HG03575 (cell line): ENCODE data around the gene COG5.
A peak's percentile ranks its signal among the peaks of the same experiment; 100 is the strongest.
"Not testable (repeated sequence)": the region's sequence is repeated elsewhere in the genome, so short reads cannot be mapped to it uniquely, and the experiment has no call there.

Experiments used
- ATAC-seq: cut with Tn5 transposase; IDR thresholded peaks from one replicate; pipeline ENCODE4 v1.9.1; 2021; ENCODE audit not compliant: unreplicated experiment, insufficient number of reproducible peaks, low FRiP score; ENCODE audit errors: extremely low read depth

Gene COG5

DNA sequence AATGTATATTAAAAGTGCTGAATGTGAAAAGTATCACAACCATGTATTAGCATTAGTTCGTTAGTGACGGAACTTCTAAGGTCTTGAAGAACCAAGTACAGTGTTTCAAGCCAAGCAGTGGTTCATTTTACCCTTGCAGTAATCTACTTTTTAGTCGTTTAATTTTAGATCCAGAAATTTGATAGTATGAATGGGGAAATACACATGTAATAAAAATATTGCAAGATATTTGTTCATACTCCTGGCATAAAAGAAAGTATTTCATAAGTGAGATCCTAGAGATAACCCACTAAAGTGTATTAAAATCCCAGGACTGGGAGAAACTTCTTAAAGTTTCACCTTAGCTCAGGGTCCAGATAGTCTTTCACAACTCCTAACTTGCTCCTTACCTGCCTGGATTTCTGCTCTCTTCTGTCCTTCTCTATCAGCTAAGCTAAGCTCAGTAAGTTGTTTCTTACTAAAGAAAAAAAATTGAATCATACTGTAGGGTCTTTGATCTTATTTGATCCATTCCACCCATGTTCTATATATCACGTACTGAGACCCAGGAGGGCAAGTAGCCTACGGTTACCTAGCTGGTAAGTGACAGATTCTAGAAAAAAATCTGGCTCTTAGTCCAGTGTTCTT lies 17.8 kb upstream of the COG5 start:
- no peak for ATAC-seq

GRCh38 chr7:107580716-107581383 lies 17.1 kb upstream of the COG5 start:
- ATAC-seq = no peak

GRCh38 chr7:107579885-107580715 lies 16.4 kb upstream of the COG5 start, which contains the start of gene BCAP29:
BCAP29 (plus strand) TSS chr7:107580246; CDS start chr7:107580773, 527 bp downstream.
- ATAC-seq = no peak

DNA sequence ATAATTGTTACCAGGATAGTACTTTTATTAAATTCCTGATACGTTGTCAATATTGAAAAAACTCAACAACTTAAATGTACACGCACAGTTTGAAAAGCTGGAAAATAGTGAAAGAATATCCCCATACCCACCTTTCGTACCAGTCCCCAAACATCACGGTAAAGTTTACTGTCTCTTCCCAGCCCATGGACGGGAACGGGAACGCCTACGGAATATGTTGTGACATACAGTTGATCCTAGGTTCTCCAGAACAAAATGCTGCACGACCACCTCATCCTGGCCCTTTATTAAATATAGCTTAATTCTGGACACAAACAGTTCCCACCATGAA lies 15.8 kb upstream of the COG5 start:
- ATAC-seq = no peak

DNA sequence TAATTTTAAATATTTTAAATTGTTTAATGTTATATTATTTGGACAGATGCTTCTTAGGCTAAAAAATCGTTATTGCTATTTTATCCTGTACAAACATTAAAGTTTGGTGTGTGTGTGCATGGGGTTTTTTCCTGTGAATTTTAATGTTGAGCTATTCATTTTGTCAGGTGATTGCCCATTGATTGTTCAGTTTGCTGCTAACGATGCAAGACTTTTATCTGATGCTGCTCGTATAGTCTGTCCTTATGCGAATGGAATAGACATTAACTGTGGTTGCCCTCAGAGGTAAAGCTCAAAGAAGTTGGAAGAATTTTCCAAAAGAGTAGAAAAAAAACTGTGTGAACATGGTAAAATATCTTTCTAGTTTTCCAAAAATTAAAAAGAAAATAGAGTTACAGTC lies 9.8 kb upstream of the COG5 start:
- no peak for ATAC-seq

DNA sequence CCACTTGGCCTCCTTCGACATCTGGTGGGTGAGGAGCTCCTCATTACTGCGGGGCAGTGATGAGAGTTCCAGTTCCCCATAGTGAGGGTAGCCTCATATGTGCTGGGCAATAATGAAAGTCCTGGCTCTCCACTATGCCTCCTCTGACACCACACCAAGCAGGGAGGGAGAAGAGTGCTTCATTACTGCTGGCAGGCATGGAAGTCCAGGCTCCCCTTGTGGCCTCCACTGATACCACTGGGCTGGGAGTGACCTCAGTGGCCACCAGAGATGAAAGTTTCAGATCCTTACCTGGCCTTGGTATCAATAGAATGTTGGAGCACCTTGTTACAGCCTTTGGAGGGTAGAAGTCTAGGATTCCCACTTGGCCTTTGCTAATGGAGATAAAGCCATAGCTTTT lies 6.6 kb upstream of the COG5 start:
- no peak for ATAC-seq

DNA sequence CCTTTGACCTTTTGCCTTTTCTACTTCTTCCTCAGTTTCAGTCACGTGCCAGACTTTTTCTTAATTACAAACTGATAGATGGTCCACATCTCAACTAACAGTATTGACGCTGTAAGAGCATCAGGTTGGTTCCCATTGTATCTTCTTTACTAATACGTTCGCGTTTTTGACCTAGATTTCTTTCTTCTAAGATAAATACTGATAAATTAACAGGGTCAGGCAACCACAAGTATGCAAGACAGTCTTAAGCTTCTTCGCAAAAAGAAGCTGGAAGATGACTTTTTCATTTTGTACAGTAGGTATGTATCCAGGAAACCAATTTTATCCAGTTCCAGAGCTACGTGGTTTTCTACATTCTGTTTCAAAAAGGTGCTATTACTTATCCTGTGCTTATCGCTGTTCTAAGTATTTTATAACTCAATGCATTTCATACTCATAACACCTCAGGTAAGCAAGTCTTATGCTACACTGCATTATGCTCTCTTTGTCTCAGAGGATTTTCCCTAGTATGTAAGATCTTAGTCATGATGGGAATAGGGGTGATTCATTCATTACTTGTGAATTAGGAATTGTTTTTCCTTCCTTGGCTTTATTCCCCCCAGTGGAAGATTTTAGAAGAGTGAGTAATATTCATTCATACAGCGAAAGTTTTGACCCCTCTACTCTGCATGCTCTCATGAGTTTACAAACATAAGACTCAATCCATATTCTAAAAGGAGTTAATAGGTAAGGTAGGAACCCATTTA lies 1.0 kb upstream of the COG5 start:
- ATAC-seq = no peak

- ATAC-seq = peak; percentile 17
These were observed 492 bp downstream of the COG5 start for GRCh38 chr7:107563081-107563774.

DNA sequence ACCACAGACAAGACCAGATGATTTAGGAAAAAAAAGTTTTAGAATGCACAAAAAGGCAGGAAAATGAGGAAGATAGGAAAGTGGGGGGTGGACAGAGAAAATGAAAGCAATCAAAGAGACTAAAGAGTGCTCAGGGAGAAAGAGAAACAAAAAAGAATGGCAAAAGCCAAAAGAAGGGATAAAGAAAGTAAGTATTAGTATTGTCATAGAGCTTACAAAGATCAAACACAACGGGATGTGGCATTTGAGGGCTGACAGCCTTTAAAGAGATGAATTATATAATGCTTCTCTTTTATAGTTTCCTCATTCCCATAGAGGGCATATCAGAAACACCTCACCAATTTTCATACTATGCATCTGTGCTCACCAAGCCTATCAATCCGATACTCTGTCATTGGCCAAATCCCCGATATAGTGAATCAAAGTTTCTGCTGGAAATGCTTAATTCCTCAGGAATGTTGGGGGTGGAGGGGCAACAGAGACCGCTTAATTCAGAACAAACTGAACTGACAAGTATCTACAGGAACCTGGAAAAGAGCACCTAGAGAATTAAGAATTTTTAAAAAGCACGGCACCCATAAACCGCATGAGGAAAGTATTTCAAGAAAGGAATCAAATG lies 2.7 kb downstream of the COG5 start:
- no peak for ATAC-seq

DNA sequence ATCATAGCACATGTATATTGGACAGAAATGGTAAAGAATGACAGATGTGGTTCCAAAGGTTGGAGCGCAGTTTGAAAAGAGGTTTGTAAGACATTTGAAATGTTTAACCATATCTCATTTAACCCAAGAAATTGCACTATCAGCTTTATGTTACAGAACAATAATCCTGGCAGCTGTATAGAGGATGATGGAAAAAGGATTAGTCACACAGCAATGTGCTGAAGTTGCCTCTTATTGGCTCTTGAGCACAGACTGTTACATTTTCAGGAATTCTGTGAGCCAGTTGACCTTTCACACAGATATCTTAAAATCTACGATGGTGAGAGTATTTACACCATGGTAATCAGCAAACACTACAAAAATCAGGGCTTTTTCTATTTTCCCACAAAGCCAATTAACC lies 3.9 kb downstream of the COG5 start:
- ATAC-seq = no peak

DNA sequence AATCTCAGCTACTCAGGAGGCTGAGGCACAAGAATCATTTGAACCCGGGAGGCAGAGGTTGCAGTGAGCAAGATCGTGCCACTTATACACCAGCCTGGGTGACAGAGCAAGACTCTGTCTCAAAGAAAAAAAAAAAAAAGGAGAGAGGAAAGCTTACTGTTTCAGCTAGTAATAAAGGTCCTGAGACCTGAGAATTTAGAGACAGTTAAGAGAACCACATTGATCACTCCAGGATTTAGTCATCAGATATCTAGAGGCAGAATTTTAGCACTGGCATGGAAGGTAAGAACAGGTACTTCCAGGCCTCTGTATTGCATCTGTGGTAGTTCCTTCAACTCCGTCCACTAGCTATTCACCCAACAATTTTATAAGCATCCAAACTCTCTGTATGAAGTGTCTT lies 7.8 kb downstream of the COG5 start:
- ATAC-seq = no peak

- no peak for ATAC-seq
These were observed 11.8 kb downstream of the COG5 start for GRCh38 chr7:107551936-107552335.

GRCh38 chr7:107544848-107545591 lies 18.7 kb downstream of the COG5 start:
- ATAC-seq = no peak

DNA sequence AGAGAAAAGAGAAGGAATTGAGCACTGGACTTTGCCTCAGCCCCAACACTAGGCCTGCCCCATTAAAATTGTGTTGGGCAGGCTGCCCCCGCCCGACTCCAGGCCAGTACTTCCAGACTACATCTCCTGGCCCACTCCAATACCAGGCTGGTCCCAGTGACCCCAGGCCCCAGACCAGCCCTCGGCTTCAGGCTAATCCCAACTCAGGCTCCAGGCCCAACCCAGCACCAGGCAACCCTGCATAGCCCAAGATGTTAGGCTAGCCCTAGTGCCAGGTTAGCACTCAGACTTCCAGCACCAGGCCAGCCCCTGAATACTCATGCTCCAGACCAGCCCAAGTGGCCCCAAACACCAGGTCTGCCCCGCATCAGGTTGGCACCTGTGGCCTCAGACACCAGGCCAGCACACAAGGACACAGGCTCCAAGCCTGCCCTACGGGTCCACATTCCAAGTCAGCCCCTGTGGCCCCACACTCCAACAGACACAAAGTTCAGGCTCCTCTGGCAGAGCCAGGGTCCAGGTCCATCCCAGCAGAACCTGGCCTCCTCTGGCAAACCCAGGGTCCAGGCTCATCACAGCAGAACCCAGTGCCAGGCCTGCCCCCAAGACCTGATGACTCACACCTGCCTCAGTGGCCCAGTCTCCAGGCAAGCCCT lies 20.3 kb downstream of the COG5 start:
- no peak for ATAC-seq

DNA sequence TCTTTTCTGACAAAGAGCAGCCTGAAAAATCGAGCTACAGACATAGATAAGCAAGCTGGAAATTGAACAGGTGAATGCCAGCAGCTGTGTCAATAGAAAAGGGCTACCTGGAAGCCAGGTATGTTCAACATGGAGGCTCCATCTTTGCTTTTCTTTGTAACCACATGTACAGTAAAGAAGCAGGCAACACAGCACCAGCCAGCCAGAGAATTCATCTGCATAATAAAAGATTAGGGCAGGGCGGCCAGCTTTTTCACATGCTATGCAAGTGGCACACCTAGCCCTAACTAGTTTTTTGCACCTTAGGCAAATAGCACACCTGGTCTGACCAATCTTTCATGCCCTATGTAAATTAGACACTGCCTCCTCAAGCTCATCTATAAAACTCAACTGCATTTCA lies 25.7 kb downstream of the COG5 start:
- ATAC-seq = no peak

- not testable (repeated sequence) for ATAC-seq
These were observed 26.5 kb downstream of the COG5 start for GRCh38 chr7:107537228-107537627.

GRCh38 chr7:107534139-107534538 lies 29.6 kb downstream of the COG5 start:
- ATAC-seq = no peak
